PC-9 (cell line): ENCODE measurements around the gene NIPSNAP3A. TPM values are rescaled to one million over a fixed set of nuclear protein-coding genes. Genes with fewer than 3 reads are reported as not detected.

Experiments
- BruUV-seq: library from RNA; stranded (reverse); fragments of 400-500 nt; replicated peaks from 2 replicates; lab custom pipeline; 2021; lab: Mats Ljungman, UMichigan
- CTCF ChIA-PET: fragments of 300-600 bp; sonication (Branson Sonifier 250); formaldehyde crosslinking; loops from one replicate; lab custom pipeline; 2022; ENCODE audit warnings: antibody characterized with exemption; lab: Charles Lee
- POLR2A ChIA-PET: fragments of 300-600 bp; sonication (Branson Sonifier 250); formaldehyde crosslinking; loops from one replicate; lab custom pipeline; 2022; ENCODE audit warnings: antibody characterized with exemption; ENCODE audit not compliant: unreplicated experiment; lab: Charles Lee
- DNase-seq, 2 experiments: peaks; one replicate each; pipeline versions ENCODE4 v3.0.0 to v3.0.0-alpha.2; 2015 to 2022; ENCODE audit warnings: mixed read lengths in 1 of 2
- H2AFZ ChIP-seq: fragments of 200-600 bp; sonication (generic); 2 replicates; pipeline ENCODE4 v1.8.1; 2017; ENCODE audit warnings: antibody characterized with exemption
- H3F3A ChIP-seq: fragments of 200-600 bp; sonication (generic); 2 replicates; pipeline ENCODE4 v1.8.1; 2017; ENCODE audit warnings: antibody characterized with exemption, mild to moderate bottlenecking, low read depth; ENCODE audit not compliant: insufficient read depth
- H3K27ac ChIP-seq: fragments of 200-600 bp; sonication (generic); 2 replicates; pipeline ENCODE4 v1.6.1; 2016; ENCODE audit warnings: mixed run types
- H3K27me3 ChIP-seq: fragments of 200-600 bp; sonication (generic); 2 replicates; pipeline ENCODE4 v1.6.1; 2016; ENCODE audit warnings: low read depth, mixed run types; ENCODE audit not compliant: insufficient read depth
- H3K36me3 ChIP-seq: fragments of 200-600 bp; sonication (generic); 2 replicates; pipeline ENCODE4 v1.6.1; 2016; ENCODE audit warnings: low read depth, mixed run types
- H3K4me1 ChIP-seq: fragments of 200-600 bp; sonication (generic); replicated peaks from 2 replicates; pipeline ENCODE4 v1.6.1; 2016; ENCODE audit warnings: mixed run types; ENCODE audit not compliant: insufficient read depth
- H3K4me2 ChIP-seq: fragments of 200-600 bp; sonication (generic); 2 replicates; pipeline ENCODE4 v1.6.1; 2017; ENCODE audit warnings: mixed run types
- H3K4me3 ChIP-seq: fragments of 200-600 bp; sonication (generic); 2 replicates; pipeline ENCODE4 v1.6.1; 2016; ENCODE audit warnings: mixed run types
- H3K79me2 ChIP-seq: fragments of 200-600 bp; sonication (generic); 2 replicates; pipeline ENCODE4 v1.6.1; 2017; ENCODE audit warnings: low read depth, mixed run types
- H3K9me2 ChIP-seq: fragments of 200-600 bp; sonication (generic); 2 replicates; pipeline ENCODE4 v1.8.1; 2017; ENCODE audit warnings: mild to moderate bottlenecking; ENCODE audit not compliant: insufficient read depth
- H3K9me3 ChIP-seq: fragments of 200-600 bp; sonication (generic); 2 replicates; pipeline ENCODE4 v1.8.1; 2016; ENCODE audit warnings: low read depth; ENCODE audit not compliant: insufficient read depth
- H4K20me1 ChIP-seq: fragments of 200-600 bp; sonication (generic); 2 replicates; pipeline ENCODE4 v1.8.1; 2017; ENCODE audit not compliant: insufficient read depth
- CTCF ChIP-seq: fragments of 200-600 bp; sonication (generic); conservative IDR thresholded peaks from 2 replicates; pipeline ENCODE4 v1.6.1; 2017; ENCODE audit warnings: mixed run types, antibody characterized with exemption, mild to moderate bottlenecking, moderate library complexity
- EZH2 ChIP-seq: fragments of 200-600 bp; sonication (generic); IDR thresholded peaks from 2 replicates; pipeline ENCODE4 v1.8.0; 2017; ENCODE audit warnings: antibody characterized with exemption, low read depth
- intact Hi-C: fragments of 100-400 bp; cut with micrococcal nuclease; formaldehyde crosslinking; loops from one replicate; pipeline ENCODE4 v1.10.0; 2022; ENCODE audit not compliant: unreplicated experiment
- total RNA-seq: library from RNA; stranded (reverse); gene quantifications from 2 replicates; pipeline ENCODE4 v1.2.3, GENCODE V29; 2021

The NIPSNAP3A gene
- total RNA-seq, 1 experiment from 2014 or later: 19.8 TPM

- no TSS peak for BruUV-seq
- H3K79me2 ChIP-seq: no peaks in the 10 kb centered on the region
- H3K27me3 ChIP-seq: no peaks in the 10 kb centered on the region
- ChIA-PET CTCF (no interaction called here), POLR2A (no interaction called here)
- H2AFZ ChIP-seq: no peak overlapping the region
- peaks cover 85% of the 10 kb centered on the region for H3K36me3 ChIP-seq
- H3K4me1 ChIP-seq: no peaks in the 10 kb centered on the region
- H4K20me1 ChIP-seq: peaks cover 8% of the 10 kb centered on the region
- H3K4me2 ChIP-seq: no peak overlapping the region
- no peak for DNase-seq
- intact Hi-C loops: no loop called here
- H3K4me3 ChIP-seq: no peak overlapping the region
- TF ChIP-seq EZH2 (no peak), CTCF (no peak)
- no peaks in the 10 kb centered on the region for H3K9me2 ChIP-seq
- H3F3A ChIP-seq: peaks cover 11% of the 10 kb centered on the region; the same call in 1 of the 2 replicates
- H3K9me3 ChIP-seq: no peaks in the 10 kb centered on the region
- H3K27ac ChIP-seq: no peak overlapping the region
These were observed 48.4 kb downstream of the NIPSNAP3A start for GRCh38 chr9:104795857-104796256.

GRCh38 chr9:104798209-104798995 is 50.9 kb downstream of the NIPSNAP3A start:
- CTCF ChIA-PET: no interaction called here
- Histone ChIP-seq H3K36me3 (peaks cover 79% of the 10 kb centered on the region), H2AFZ (no peak overlapping the region), H3K9me3 (no peaks in the 10 kb centered on the region), H3K4me3 (no peak overlapping the region), H4K20me1 (peaks cover 8% of the 10 kb centered on the region), H3K4me2 (no peak overlapping the region), H3K27ac (no peak overlapping the region), H3K9me2 (no peaks in the 10 kb centered on the region), H3F3A (no peaks in the 10 kb centered on the region; the same call in 1 of the 2 replicates), H3K27me3 (no peaks in the 10 kb centered on the region), H3K79me2 (no peaks in the 10 kb centered on the region), H3K4me1 (no peaks in the 10 kb centered on the region)
- intact Hi-C loops: no loop called here
- TF ChIP-seq CTCF (no peak), EZH2 (no peak)
- POLR2A ChIA-PET: no interaction called here
- no TSS peak for BruUV-seq
- no peak for DNase-seq

- TF ChIP-seq EZH2: no peak
- TF ChIP-seq CTCF: no peak
- no peak overlapping the region for H3K4me3 ChIP-seq
- H3K27ac ChIP-seq: no peak overlapping the region
- no peaks in the 10 kb centered on the region for H3K27me3 ChIP-seq
- no peaks in the 10 kb centered on the region for H3K4me1 ChIP-seq
- H3K79me2 ChIP-seq: no peaks in the 10 kb centered on the region
- H3K9me3 ChIP-seq: no peaks in the 10 kb centered on the region
- no peak overlapping the region for H2AFZ ChIP-seq
- BruUV-seq: no TSS peak
- DNase-seq: no peak
- ChIA-PET POLR2A (no interaction called here), CTCF (no interaction called here)
- H3F3A ChIP-seq: no peaks in the 10 kb centered on the region; the same call in 1 of the 2 replicates
- no peaks in the 10 kb centered on the region for H3K9me2 ChIP-seq
- no peak overlapping the region for H3K4me2 ChIP-seq
- H3K36me3 ChIP-seq: peaks cover 78% of the 10 kb centered on the region
- intact Hi-C loops: no loop called here
- H4K20me1 ChIP-seq: peaks cover 3% of the 10 kb centered on the region; the same call in 1 of the 2 replicates
These were observed 52.7 kb downstream of the NIPSNAP3A start for GRCh38 chr9:104800068-104800785.
